Stimulated activated effector memory CD8-positive, alpha-beta T cell treated with anti-CD3 and anti-CD28 coated beads, Interleukin-12 subunit alpha, Interleukin-12 subunit beta, amount 100 ng/mL, for 72 hours (primary cell): ENCODE results near the gene MEGF11.
A peak's percentile ranks its signal among the peaks of the same experiment; 100 is the strongest.
"Not testable (repeated sequence)": the region's sequence is repeated elsewhere in the genome, so short reads cannot be mapped to it uniquely, and the experiment has no call there.

Experiments
- ATAC-seq: fragments of 150-1000 bp; cut with Tn5 transposase; 2 replicates; pipeline ENCODE4 v1.10.0; 2021
- DNase-seq, 2 donors: peaks; one replicate each; pipeline ENCODE4 v3.0.0; 2021 to 2022; ENCODE audit warnings: low spot score in 2 of 2
- H3K27ac Mint-ChIP-seq: one replicate; pipeline ENCODE4 v1.8.0; 2022; ENCODE audit warnings: mild to moderate bottlenecking, mixed read lengths
- H3K36me3 Mint-ChIP-seq: one replicate; pipeline ENCODE4 v1.8.0; 2022; ENCODE audit warnings: mild to moderate bottlenecking, mixed read lengths
- H3K4me1 Mint-ChIP-seq: one replicate; pipeline ENCODE4 v1.8.0; 2022; ENCODE audit warnings: mixed read lengths
- H3K4me3 Mint-ChIP-seq: one replicate; pipeline ENCODE4 v1.8.0; 2022; ENCODE audit warnings: mild to moderate bottlenecking, mixed read lengths
- H3K9me3 Mint-ChIP-seq: one replicate; pipeline ENCODE4 v1.8.0; 2022; ENCODE audit warnings: mixed read lengths

The MEGF11 gene

DNA sequence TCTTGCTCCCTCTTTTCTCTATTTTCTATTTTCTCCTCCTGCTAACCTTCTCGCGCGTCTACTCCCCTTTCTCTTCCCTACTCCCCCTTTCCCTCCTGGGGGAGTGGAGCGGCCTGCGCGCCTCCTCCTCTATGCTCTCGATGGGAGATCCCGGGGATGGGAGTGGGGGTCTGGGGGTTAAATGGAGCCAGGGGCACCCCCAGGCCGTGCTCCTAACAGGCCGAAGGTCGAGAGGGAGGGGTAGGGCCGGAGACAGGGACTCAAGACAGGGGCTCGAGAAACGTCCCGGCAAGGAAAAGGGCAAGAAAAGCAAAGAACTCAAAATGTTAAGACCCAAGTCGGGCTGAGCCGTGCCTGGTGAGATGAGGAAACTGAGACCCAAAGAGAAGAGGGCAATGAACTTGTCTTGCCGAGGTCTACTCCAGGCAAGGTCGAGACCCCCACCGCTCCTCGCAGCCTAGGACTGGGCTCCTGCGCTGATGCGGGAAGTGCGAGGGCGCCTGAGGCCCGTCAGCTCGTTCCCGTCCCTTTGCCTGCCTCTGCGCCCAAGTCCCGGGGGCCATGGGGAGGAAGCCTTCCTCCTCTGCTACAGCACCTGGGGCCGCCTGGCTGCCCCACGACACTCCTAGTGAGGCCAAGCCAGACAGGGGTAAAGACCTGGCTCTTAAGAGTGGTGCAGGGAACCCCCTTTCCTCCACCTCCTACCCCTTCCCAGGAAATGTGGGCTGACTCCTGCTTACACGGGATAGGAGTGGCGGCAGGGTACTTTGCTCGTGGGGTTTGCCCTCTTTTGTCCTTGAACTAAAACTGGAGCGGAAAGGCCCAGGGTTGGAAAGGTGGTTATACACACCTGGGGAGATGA is 770 bp upstream of the MEGF11 start:
- no peaks in the 10 kb centered on the region for H3K36me3 Mint-ChIP-seq
- H3K4me1 Mint-ChIP-seq = peaks cover 26% of the 10 kb centered on the region
- ATAC-seq = no peak
- no peak for DNase-seq
- peak overlapping the region; percentile 69 for H3K4me3 Mint-ChIP-seq
- no peaks in the 10 kb centered on the region for H3K9me3 Mint-ChIP-seq
- H3K27ac Mint-ChIP-seq = no peak overlapping the region

DNA sequence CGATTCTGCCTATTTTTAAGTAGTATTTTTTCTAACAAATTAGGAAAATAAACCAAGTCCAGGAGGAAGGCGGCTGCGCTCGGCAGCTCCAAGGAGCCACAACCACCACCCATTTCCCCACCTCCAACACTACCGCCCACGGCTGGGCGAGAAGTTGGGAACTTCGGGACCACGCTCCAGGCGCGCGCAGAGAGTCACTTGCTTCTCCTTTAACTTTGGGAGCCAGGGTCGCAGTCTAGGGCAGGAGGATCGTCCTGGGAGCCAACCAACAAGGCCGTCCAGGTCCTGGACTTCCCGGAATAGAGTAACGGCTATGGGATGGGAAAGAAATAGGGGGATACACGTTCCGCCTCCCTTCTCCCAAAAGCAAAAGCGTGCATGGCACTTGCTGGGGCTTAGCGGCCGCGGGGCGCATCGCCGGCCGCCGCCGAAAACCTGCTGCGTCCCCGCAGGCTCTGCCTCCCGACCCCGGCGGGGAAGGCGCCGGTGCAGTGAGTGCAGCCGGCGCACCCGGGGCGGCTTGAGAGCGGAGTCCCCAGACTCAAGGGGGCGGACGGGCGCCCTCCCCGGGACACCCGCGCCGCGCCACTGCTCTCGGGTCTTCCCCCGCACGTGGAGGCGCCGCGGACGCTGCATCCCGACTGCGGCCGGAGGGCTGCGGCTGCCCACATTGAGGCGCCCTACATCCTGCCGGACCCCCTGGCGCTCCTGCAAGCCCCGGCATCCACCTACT is 699 bp downstream of the MEGF11 start:
- no peak overlapping the region for H3K27ac Mint-ChIP-seq
- H3K36me3 Mint-ChIP-seq = no peaks in the 10 kb centered on the region
- peak overlapping the region; percentile 66 for H3K4me3 Mint-ChIP-seq
- peak; percentile 55 for ATAC-seq
- H3K9me3 Mint-ChIP-seq = no peaks in the 10 kb centered on the region
- peak; percentile 13 to 54 for DNase-seq
- peaks cover 26% of the 10 kb centered on the region for H3K4me1 Mint-ChIP-seq

GRCh38 chr15:66251790-66252684 is 1.5 kb downstream of the MEGF11 start:
- H3K36me3 Mint-ChIP-seq = no peaks in the 10 kb centered on the region

DNA sequence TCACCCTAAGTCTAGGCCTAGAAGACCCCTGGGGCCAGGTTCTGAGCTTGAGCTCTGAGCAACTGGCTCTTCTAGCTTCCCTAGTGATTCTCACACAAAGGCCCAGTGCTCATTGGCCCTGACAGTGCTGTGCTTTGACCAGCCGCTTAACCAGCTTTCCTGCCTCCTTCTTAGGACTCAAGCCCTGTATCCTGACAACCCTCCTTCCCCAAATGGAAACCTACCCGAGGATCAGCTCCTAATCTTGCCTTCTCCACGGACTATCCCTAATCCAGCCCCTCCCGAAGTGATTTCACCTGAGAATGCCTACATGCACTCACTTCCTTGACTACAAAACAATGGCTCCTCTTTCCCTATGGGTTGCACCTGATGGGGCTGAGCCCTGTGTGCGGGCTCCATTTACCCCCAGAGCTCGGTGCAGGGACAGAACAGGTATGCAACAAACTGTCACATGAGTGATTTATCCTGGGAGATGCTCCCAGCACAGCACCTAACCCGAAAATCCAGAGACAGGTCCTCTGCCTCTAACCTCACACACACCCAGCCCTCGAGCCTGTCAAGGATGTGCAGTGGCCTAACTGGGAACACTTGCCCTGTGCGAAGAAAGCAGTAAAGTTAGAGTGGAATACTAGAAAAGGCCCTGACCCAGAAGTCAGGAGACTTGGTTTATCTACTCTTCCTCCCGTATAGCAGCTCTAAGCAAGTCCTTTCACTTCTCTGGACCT is 2.3 kb downstream of the MEGF11 start:
- Mint-ChIP-seq H3K4me3 (peak overlapping the region; percentile 66), H3K9me3 (no peaks in the 10 kb centered on the region), H3K4me1 (peaks cover 26% of the 10 kb centered on the region), H3K27ac (no peak overlapping the region), H3K36me3 (no peaks in the 10 kb centered on the region)
- DNase-seq (no peak), ATAC-seq (no peak)

More at GRCh38 chr15:66251790-66252684, 1.5 kb downstream of the MEGF11 start:
- peak overlapping the region; percentile 66 for H3K4me3 Mint-ChIP-seq
- DNase-seq (peak; percentile 38 to 61), ATAC-seq (peak; percentile 71)
- H3K9me3 Mint-ChIP-seq = no peaks in the 10 kb centered on the region
- peaks cover 26% of the 10 kb centered on the region for H3K4me1 Mint-ChIP-seq
- H3K27ac Mint-ChIP-seq = no peak overlapping the region

GRCh38 chr15:66249605-66250174 is 3.9 kb downstream of the MEGF11 start:
- Mint-ChIP-seq H3K9me3 (no peaks in the 10 kb centered on the region), H3K36me3 (no peaks in the 10 kb centered on the region), H3K27ac (no peak overlapping the region), H3K4me3 (no peak overlapping the region), H3K4me1 (peaks cover 20% of the 10 kb centered on the region)
- DNase-seq (no peak), ATAC-seq (no peak)

- ATAC-seq (no peak), DNase-seq (no peak)
- H3K27ac Mint-ChIP-seq = no peak overlapping the region
- no peaks in the 10 kb centered on the region for H3K9me3 Mint-ChIP-seq
- H3K4me1 Mint-ChIP-seq = no peaks in the 10 kb centered on the region
- no peaks in the 10 kb centered on the region for H3K36me3 Mint-ChIP-seq
- H3K4me3 Mint-ChIP-seq = no peak overlapping the region
These were observed 6.6 kb downstream of the MEGF11 start for GRCh38 chr15:66246937-66247336.

DNA sequence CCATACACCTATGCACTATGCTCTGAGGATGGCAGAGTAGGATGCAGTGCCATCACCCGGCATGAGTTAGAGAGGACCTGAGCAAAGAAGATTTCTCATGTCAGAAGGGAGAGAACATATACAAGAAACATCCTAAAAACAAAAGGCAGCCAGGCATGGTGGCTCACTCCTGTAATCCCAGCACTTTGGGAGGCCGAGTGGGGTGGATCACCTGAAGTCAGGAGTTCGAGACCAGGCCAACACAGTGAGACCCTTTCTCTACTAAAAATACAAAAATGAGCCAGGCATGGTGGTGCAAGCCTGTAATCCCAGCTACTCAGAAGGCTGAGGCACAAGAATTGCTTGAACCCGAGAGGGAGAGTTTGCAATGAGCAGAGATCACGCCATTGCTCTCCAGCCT is 7.7 kb downstream of the MEGF11 start:
- H3K9me3 Mint-ChIP-seq, H3K4me3 Mint-ChIP-seq, ATAC-seq, DNase-seq, H3K4me1 Mint-ChIP-seq, H3K36me3 Mint-ChIP-seq, H3K27ac Mint-ChIP-seq: not testable (repeated sequence)

GRCh38 chr15:66241908-66242285 is 11.7 kb downstream of the MEGF11 start:
- Mint-ChIP-seq H3K36me3 (no peaks in the 10 kb centered on the region), H3K4me1 (no peaks in the 10 kb centered on the region), H3K9me3 (no peaks in the 10 kb centered on the region), H3K4me3 (no peak overlapping the region), H3K27ac (no peak overlapping the region)
- ATAC-seq (no peak), DNase-seq (no peak)

DNA sequence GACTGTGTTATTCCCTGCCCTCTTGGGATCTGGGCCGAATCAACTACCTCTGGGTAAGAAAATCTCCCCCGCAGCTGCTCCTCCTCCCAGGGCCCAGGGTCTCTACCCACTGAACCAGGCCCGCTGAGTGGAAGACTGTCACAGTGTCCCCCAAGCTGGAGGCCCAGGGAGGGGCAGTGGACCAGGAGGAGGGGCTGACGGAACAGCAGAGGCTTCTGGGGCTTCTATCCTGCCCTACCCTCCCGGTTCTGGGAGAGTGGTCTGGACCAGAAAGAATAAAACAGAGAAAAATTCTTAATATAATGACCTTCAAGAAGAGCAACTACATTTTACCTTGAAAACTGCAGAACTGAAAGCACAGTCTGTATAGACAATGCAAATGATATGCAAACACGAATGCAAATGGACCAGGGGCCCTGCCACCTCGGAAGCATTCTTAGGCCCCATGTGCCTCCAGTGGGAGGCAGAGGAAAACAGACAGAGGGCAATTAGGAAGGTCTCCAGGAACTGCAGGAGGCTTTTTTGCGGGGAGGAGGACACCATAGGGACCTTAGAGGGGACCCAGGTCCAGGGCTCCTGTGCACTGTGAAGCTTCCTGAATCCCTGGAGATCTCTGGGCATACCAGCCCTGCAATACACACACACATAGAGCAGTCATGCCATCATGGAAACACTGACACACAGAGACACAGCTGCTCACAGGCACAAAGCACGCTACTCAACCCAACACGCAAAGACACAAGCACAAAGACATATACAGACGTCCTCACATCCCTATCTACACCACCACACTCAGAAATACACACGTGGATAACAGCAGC is 12.3 kb downstream of the MEGF11 start:
- DNase-seq = no peak
- no peak overlapping the region for H3K4me3 Mint-ChIP-seq
- no peaks in the 10 kb centered on the region for H3K4me1 Mint-ChIP-seq
- H3K27ac Mint-ChIP-seq = no peak overlapping the region
- H3K9me3 Mint-ChIP-seq = no peaks in the 10 kb centered on the region
- no peaks in the 10 kb centered on the region for H3K36me3 Mint-ChIP-seq
- no peak for ATAC-seq

GRCh38 chr15:66240240-66240794 is 13.2 kb downstream of the MEGF11 start:
- H3K9me3 Mint-ChIP-seq = no peaks in the 10 kb centered on the region
- H3K4me3 Mint-ChIP-seq = no peak overlapping the region
- DNase-seq (no peak), ATAC-seq (no peak)
- H3K27ac Mint-ChIP-seq = no peak overlapping the region
- H3K4me1 Mint-ChIP-seq = no peaks in the 10 kb centered on the region
- no peaks in the 10 kb centered on the region for H3K36me3 Mint-ChIP-seq

DNA sequence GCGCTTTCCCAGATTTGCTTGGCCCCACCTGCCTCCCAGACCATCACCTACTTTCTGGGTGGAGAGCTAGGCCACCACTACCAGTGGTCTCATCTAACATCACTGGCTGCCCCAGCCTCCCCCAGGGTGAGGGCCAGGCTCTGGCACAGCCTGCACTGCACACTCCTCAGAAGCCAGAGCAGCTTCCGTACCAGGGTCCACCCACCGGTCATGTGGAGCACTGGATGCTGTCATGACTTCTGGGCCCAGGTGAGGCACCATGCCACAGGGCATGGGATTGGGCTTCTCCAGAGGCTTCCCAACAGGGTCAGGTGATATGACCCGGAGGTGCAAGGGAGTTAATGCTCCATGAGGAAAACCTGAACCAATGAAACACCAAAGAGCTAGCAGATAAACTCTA is 14.0 kb downstream of the MEGF11 start:
- Mint-ChIP-seq H3K27ac (no peak overlapping the region), H3K36me3 (no peaks in the 10 kb centered on the region), H3K4me3 (no peak overlapping the region), H3K4me1 (no peaks in the 10 kb centered on the region), H3K9me3 (no peaks in the 10 kb centered on the region)
- ATAC-seq (no peak), DNase-seq (no peak)

- no peaks in the 10 kb centered on the region for H3K36me3 Mint-ChIP-seq
- no peak overlapping the region for H3K4me3 Mint-ChIP-seq
- DNase-seq (no peak), ATAC-seq (no peak)
- H3K9me3 Mint-ChIP-seq = no peaks in the 10 kb centered on the region
- H3K4me1 Mint-ChIP-seq = no peaks in the 10 kb centered on the region
- no peak overlapping the region for H3K27ac Mint-ChIP-seq
These were observed 15.2 kb downstream of the MEGF11 start for GRCh38 chr15:66238318-66238717.

DNA sequence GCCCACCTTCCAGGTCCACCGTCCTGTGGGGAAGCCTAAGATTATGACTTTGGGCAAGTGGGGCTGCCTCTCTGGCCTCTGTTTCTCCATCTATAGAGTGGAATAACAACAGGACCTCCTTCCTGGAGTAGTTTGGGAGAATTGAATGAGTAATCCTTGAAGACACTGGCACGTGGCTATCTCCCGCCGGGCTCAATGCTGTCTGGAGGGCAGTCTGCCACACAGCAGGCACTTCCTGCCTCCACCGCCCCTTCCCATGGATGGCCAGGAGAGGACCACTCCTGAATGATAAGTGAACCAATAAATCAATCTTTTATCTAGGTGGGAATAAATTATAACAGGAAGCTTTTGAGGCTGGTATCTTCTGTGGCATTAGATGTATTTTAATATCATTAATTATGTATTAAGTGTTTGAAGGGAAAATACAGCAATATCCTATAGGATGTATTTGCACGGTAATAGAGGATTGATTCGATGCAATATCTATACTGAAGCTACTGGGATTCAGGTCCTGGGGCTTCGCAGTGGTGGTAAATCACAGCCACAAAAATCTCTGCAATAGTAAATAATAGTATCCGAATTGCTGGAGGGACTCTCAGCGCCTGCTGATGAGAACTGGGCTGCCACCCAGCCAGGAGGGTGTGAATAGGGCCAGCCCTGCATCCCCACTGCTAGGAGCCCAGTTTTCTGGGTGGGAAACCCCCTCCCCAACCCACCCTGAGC is 15.9 kb downstream of the MEGF11 start:
- Mint-ChIP-seq H3K36me3 (no peaks in the 10 kb centered on the region), H3K9me3 (no peaks in the 10 kb centered on the region), H3K27ac (no peak overlapping the region), H3K4me3 (no peak overlapping the region), H3K4me1 (no peaks in the 10 kb centered on the region)
- no peak for ATAC-seq
- no peak for DNase-seq
